ENCODE measurements around the gene ZNF439.

GRCh38 chr19:11861301-11861700, 12.8 kb downstream of the ZNF439 start:
- TF ChIP-seq SUZ12 (IDR thresholded peaks at IDR 0.05; ENCODE audit: extremely low read depth, insufficient read depth, insufficient read length) (no peak), YY1 (IDR thresholded peaks at IDR 0.05; ENCODE audit: insufficient read depth, insufficient read length) (no peak)

All from NT2/D1 (cell line).